ENCODE data around the gene SERF1A. TPM values are rescaled to one million over a fixed set of nuclear protein-coding genes. Genes with fewer than 3 reads are reported as not detected.
"Not testable (repeated sequence)": the region's sequence is repeated elsewhere in the genome, so short reads cannot be mapped to it uniquely, and the experiment has no call there.

SERF1A gene
- 1.2 and 9.4 TPM in 2 replicates for total RNA-seq

- DNase-seq (ENCODE audit: extremely low read depth, low read depth, low spot score) = not testable (repeated sequence)
These were observed at the start of gene SERF1A for GRCh38 chr5:70900533-70901271. Gene SERF1A (plus strand): TSS chr5:70900669. CDS start chr5:70900870, 201 bp downstream.

- DNase-seq (ENCODE audit: extremely low read depth, low read depth, low spot score) = not testable (repeated sequence)
These were observed 33.7 kb upstream of the SERF1A start for GRCh38 chr5:70866778-70867177.

- DNase-seq (ENCODE audit: extremely low read depth, low read depth, low spot score) = not testable (repeated sequence)
These were observed 29.8 kb upstream of the SERF1A start for GRCh38 chr5:70870626-70871025.

- not testable (repeated sequence) for DNase-seq (ENCODE audit: extremely low read depth, low read depth, low spot score)
These were observed 4.4 kb upstream of the SERF1A start for GRCh38 chr5:70896076-70896475.

GRCh38 chr5:70901272-70901571 lies 753 bp downstream of the SERF1A start:
- DNase-seq (ENCODE audit: extremely low read depth, low read depth, low spot score) = not testable (repeated sequence)

GRCh38 chr5:70906624-70907023 lies 6.2 kb downstream of the SERF1A start:
- not testable (repeated sequence) for DNase-seq (ENCODE audit: extremely low read depth, low read depth, low spot score)

- not testable (repeated sequence) for DNase-seq (ENCODE audit: extremely low read depth, low read depth, low spot score)
These were observed 16.4 kb downstream of the SERF1A start for GRCh38 chr5:70916829-70917228.

GRCh38 chr5:70925211-70925562 lies 24.7 kb downstream of the SERF1A start:
- DNase-seq (ENCODE audit: extremely low read depth, low read depth, low spot score) = not testable (repeated sequence)

- DNase-seq (ENCODE audit: extremely low read depth, low read depth, low spot score) = not testable (repeated sequence)
These were observed 31.4 kb downstream of the SERF1A start for GRCh38 chr5:70931709-70932368.

- DNase-seq (ENCODE audit: extremely low read depth, low read depth, low spot score) = not testable (repeated sequence)
These were observed 32.1 kb downstream of the SERF1A start for GRCh38 chr5:70932560-70932959.

- DNase-seq (ENCODE audit: extremely low read depth, low read depth, low spot score) = not testable (repeated sequence)
These were observed 52.6 kb downstream of the SERF1A start for GRCh38 chr5:70953068-70953467.

Other genes with a start within 250 kb of the SERF1A start
- gene SMN1, start 24.4 kb downstream of the SERF1A start, total RNA-seq = 20.4 and 29.8 TPM in 2 replicates
- 1.8 and 4.6 TPM in 2 replicates for gene NAIP, start 124.7 kb downstream of the SERF1A start, total RNA-seq
- 0.53 and 8.2 TPM in 2 replicates for gene GTF2H2, start 167.0 kb downstream of the SERF1A start, total RNA-seq

Measured in glomerular endothelial cell (primary cell).